GM18502 (cell line): ENCODE results near the gene NF1.
"Not testable (repeated sequence)": the region's sequence is repeated elsewhere in the genome, so short reads cannot be mapped to it uniquely, and the experiment has no call there.

Source experiments
- ATAC-seq: cut with Tn5 transposase; IDR thresholded peaks from one replicate; pipeline ENCODE4 v1.9.1; 2021; ENCODE audit warnings: mild to moderate bottlenecking; ENCODE audit not compliant: unreplicated experiment, poor library complexity

NF1 gene

DNA sequence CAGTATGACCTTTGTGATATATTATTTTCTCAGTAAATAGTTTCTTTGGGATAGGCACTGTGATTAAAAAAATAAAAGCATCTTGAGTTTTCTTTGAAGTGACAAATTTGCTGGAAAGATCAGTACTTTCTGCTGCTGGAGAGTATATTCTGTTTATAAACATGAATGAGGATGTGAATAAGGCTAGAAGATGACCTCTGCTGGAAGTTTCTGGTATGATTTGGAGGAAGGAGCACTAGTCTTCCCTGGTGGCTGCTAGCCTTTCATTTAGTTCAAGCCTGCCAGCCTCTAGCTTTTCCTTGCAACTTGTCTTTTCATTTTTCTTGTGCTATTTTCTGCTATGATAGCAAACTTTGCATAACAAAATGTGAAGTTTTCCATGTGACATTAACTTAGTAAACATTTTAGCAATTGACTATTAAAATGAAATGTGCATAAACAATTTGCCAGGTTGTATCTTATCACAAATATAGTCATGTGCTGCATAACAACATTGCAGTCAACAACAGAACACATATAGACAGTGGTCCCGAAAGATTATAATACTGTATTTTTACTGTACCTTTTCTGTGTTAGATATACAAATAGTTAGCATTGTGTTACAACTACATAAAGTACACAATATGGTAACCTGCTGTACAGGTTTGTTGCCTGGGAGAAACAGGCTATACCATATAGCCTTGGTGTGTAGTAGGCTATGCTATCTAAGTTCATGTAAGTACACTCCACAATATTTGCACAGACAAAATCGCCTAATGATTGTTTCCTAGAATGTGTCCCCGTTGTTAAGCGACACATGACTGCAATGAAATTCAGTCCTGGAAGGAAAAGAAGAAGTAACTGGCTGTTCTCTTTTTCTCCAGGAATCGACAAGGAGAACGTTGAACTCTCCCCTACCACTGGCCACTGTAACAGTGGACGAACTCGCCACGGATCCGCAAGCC lies 278.6 kb downstream of the NF1 start:
- ATAC-seq: no peak

GRCh38 chr17:31374094-31374447 lies 279.3 kb downstream of the NF1 start:
- no peak for ATAC-seq

DNA sequence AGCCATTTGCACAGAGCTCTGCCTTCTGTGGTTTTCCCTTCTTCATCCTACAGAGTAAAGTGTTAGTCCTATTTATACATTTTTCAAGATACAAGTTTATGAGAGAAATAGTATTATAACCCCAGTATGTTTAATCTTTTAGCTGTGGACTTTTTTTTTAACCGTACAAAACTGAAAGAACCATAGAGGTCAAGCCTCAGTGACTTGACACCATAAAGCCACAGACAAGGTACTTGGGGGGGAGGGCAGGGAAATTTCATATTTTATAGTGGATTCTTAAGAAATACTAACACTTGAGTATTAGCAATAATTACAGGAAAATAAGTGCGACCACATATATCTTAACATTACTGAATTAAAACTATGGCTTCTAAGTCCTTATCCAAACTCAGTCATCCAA lies 279.7 kb downstream of the NF1 start:
- no peak for ATAC-seq

DNA sequence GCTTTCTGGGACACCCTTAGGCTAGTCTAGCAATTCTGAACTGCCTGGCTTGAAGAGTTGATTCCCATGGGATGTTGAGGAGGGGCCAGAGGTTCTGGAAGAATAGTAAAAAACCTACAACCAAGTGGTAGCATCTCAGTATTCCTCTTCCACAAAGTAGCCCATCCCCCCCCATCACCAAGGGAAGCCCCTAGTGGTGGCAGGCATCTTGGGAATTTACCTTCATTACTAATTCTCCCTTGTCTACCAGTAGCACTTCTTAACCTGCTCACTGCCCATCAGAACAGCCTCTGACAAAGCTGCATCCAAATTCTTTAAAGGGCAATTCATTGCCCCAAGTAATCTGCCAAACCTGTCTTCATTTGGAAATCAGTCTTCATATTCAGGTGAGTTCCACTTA lies 283.9 kb downstream of the NF1 start:
- ATAC-seq: no peak

DNA sequence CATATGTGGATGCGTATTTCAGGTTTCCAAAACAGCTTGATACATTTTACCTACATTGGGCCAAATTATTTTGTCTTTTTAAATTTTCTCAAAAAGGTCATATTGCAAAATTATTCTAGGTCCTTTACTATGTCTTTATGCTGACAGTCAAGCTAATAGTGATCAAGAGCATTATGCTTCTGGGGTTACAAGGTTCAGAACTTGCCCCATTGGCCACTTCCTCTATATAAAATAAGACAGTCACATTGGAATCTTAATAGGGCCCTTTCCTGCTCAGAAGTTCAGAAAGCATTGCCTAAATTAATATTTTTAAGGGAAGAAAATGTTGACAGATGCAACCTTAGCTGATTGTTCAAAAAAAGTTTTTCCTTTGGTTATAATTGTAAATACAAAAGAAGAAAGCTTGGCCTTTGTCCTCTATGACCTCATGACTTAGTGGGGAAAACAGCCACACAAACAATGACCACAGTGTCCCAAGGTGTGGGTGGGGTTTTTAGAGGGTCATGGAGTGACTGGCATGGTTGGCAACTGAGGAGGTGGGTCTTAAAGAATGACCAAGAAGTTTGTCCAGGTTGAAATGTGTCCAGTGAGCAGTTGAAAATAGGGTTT lies 284.9 kb downstream of the NF1 start:
- ATAC-seq: no peak

GRCh38 chr17:31381165-31381668 lies 286.4 kb downstream of the NF1 start:
- ATAC-seq: no peak

- not testable (repeated sequence) for ATAC-seq
These were observed 288.0 kb downstream of the NF1 start for GRCh38 chr17:31382668-31383275.

DNA sequence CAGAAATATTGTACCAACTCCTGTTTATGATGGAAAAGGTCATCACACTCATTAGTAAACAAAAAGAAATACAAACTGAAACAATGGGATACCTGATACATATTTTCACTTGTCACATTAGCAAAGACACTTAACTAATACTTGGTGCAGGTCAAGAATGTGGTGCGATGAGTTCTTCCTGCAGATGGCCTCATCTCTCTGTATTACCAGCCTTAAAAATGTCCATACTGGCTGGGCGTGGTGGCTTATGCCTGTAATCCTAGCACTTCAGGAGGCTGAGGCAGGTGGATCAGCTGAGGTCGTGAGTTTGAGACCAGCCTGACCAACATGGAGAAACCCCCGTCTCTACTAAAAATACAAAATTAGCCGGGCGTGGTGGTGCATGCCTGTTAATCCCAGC lies 288.7 kb downstream of the NF1 start:
- not testable (repeated sequence) for ATAC-seq

- no peak for ATAC-seq
These were observed 290.9 kb downstream of the NF1 start for GRCh38 chr17:31385428-31386285.

- no peak for ATAC-seq
These were observed 291.8 kb downstream of the NF1 start for GRCh38 chr17:31386542-31387075.

GRCh38 chr17:31387438-31387837 lies 292.7 kb downstream of the NF1 start:
- no peak for ATAC-seq

GRCh38 chr17:31388351-31388750 lies 293.6 kb downstream of the NF1 start:
- ATAC-seq: no peak

DNA sequence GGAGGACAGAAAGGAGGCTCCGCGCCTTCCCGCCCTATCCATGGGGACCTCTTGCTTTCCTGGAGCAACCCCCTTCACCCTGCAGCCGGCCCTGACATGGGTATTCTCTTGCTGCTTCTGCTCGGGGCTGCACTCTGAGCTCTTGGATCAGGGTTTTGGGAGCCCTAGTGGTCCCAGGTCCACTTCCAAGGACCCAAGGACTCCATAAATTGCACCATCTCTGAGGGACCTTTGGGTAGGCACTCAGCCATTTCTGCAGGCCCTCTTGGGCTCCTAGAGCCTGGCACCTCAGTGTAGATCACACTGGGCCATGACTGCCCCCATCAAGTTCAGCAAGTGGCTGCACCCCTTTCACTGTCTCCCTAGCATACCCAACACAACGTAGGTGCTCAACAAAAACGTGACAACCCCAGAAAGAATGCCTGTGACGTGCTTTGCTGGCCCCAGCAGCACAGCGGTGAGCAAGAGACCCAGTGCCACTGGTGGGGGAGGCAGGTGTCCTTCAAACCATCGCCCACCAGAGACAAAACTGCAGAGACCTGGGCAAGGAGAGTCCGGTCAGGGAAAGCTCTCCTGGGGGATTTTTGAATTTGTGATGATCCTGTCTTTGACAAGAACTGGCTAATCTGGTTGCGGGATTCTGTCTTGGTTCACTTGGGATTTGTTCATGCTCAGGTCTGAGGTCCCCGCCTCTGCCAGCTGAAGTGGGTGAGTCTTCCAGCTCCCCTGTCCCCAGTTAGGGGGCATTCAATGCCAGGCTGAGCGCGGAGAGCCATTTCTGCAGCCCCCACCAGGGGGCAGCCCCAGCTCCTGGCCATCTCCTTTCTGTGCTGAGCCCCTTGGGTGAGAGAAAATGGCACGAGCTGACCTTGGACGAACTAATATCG lies 294.2 kb downstream of the NF1 start:
- no peak for ATAC-seq

GRCh38 chr17:31389657-31390381 lies 295.0 kb downstream of the NF1 start:
- no peak for ATAC-seq

DNA sequence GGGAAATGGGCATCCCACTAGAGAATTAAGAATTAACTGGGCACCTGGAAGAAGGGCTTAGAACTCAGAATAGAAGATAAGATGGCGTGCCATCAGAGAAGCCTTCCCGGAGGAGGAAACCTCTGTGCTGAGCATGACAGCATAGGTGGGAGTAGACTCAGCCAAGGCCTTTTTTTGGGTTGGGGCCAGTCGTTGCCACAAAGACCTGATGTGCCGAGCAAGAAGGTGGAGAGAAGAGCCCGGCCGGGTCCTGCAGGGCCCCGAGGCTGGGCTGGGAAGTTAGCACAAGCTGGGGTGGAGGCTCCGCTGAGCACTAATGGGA lies 295.6 kb downstream of the NF1 start:
- no peak for ATAC-seq

DNA sequence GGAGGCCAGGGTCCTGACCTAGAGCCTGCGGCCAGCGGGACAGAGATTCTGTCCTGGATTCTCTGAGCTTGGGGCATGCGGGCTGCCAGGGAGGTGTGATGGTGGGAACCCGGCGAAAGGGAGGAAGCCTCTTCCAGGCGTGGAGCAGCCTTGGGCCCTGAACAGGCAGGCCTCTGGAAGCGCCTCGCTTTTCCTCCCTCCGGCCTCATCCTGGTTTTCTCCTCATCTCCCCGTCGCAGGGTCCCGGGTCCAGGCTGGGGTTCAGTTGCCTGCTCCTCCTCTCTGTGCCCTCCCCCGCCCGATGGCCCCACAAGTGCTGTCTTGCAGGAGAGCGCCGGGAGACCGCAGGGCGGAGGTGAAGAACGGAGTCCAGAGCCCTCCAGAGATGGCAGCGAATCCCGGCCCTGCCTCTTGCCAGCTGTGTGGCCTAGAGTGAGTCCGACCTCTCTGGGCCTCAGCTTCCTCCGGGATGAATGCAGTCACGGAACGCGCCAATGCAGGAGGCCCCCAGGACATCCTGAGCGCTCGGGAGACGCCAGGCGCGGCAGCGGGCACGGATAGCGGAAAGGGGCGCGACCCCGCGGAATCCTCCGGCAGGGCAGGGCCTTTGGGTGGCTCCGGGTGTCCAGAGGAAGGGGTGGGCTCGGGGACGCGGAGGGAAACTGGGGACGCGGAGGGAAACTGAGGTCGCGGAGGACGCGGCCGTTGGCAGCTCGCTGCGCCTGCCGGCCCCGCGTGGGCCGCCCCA lies 296.1 kb downstream of the NF1 start:
- ATAC-seq: no peak

DNA sequence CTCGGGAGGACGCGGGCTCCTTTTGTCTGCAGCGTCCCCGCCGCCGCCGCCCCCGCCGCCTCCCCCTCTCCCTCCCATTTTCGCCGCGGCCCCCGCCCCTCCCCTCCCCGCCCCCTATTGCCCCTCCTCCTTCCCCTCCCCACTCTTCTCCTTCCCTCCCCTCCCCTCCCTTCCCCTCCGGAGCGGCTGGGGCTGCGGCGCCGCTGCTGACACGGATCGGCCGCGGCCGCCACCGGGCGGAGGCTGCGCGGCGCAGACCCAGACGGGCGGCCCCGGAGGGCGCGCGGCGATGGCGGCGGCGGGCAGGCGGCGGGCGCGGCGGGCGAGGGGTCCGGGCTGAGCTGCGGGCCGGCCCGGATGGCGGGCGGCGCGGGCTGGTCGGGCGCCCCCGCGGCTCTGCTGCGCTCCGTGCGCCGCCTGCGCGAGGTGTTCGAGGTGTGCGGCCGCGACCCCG lies 296.7 kb downstream of the NF1 start, which contains the start of gene RAB11FIP4:
RAB11FIP4 (plus strand) TSS at position 180 of the 454 bp plus-strand sequence; CDS start at position 358, 178 bp downstream.
- ATAC-seq: no peak
